NCI-H1436 (cell line): ENCODE results near the gene SERINC1.

ENCODE experiments used
- DNase-seq: peaks from one replicate; lab custom pipeline; 2025; lab: John Stamatoyannopoulos, UW

The SERINC1 gene

GRCh38 chr6:122432816-122433215, 38.8 kb downstream of the SERINC1 start:
- no peak for DNase-seq

- DNase-seq, result no peak
Observed at GRCh38 chr6:122431780-122432179, 39.8 kb downstream of the SERINC1 start.

GRCh38 chr6:122429323-122429722, 42.3 kb downstream of the SERINC1 start:
- DNase-seq, result no peak

- no peak for DNase-seq
Observed at GRCh38 chr6:122428781-122429180, 42.8 kb downstream of the SERINC1 start.

- DNase-seq, result no peak
Observed at GRCh38 chr6:122426597-122426996, 45.0 kb downstream of the SERINC1 start.

- no peak for DNase-seq
Observed at GRCh38 chr6:122423734-122424133, 47.9 kb downstream of the SERINC1 start.

GRCh38 chr6:122422614-122423267, 48.9 kb downstream of the SERINC1 start:
- no peak for DNase-seq

GRCh38 chr6:122422003-122422402, 49.6 kb downstream of the SERINC1 start:
- no peak for DNase-seq

GRCh38 chr6:122416825-122417224, 54.8 kb downstream of the SERINC1 start:
- no peak for DNase-seq

- DNase-seq, result no peak
Observed at GRCh38 chr6:122412001-122412400, 59.6 kb downstream of the SERINC1 start.

- no peak for DNase-seq
Observed at GRCh38 chr6:122408702-122409458, 62.7 kb downstream of the SERINC1 start.

GRCh38 chr6:122408240-122408639, 63.4 kb downstream of the SERINC1 start:
- no peak for DNase-seq

GRCh38 chr6:122407712-122408111, 63.9 kb downstream of the SERINC1 start:
- DNase-seq, result no peak

- no peak for DNase-seq
Observed at GRCh38 chr6:122406187-122406586, 65.4 kb downstream of the SERINC1 start.

- no peak for DNase-seq
Observed at GRCh38 chr6:122405417-122405816, 66.2 kb downstream of the SERINC1 start.

GRCh38 chr6:122404444-122404843, 67.2 kb downstream of the SERINC1 start:
- no peak for DNase-seq

- DNase-seq, result no peak
Observed at GRCh38 chr6:122401104-122401503, 70.5 kb downstream of the SERINC1 start.

- no peak for DNase-seq
Observed at GRCh38 chr6:122400462-122401089, 71.0 kb downstream of the SERINC1 start.

- DNase-seq, result no peak
Observed at GRCh38 chr6:122400121-122400450, 71.5 kb downstream of the SERINC1 start.

GRCh38 chr6:122399348-122400120, 72.1 kb downstream of the SERINC1 start, which contains the start of gene HSF2:
TSS of gene HSF2 (plus strand) at chr6:122399652. CDS start at chr6:122399738, 86 bp downstream.
- DNase-seq, result peak; percentile 96

- DNase-seq, result no peak
Observed at GRCh38 chr6:122399055-122399347, 72.6 kb downstream of the SERINC1 start.

- no peak for DNase-seq
Observed at GRCh38 chr6:122394016-122394415, 77.6 kb downstream of the SERINC1 start.
